Activated T-cell treated with anti-CD3 and anti-CD28 coated beads, Interleukin-2, amount 50 U/mL, for 24 hours (primary cell): ENCODE results near the gene ANGPTL3.
"Not testable (repeated sequence)": the region's sequence is repeated elsewhere in the genome, so short reads cannot be mapped to it uniquely, and the experiment has no call there.

Source experiments
- DNase-seq: peaks from one replicate; pipeline ENCODE4 v3.0.0-alpha.2; 2020
- H3K27ac Mint-ChIP-seq: 2 replicates; pipeline ENCODE4 v1.8.0; 2020; ENCODE audit warnings: mild to moderate bottlenecking, mixed read lengths
- H3K27me3 Mint-ChIP-seq: 2 replicates; pipeline ENCODE4 v1.8.0; 2020; ENCODE audit warnings: mixed read lengths
- H3K36me3 Mint-ChIP-seq: 2 replicates; pipeline ENCODE4 v1.8.0; 2020; ENCODE audit warnings: low read depth, mixed read lengths
- H3K4me1 Mint-ChIP-seq: 2 replicates; pipeline ENCODE4 v1.8.0; 2020; ENCODE audit warnings: low read depth, mixed read lengths
- H3K4me3 Mint-ChIP-seq: 2 replicates; pipeline ENCODE4 v1.8.0; 2020; ENCODE audit warnings: mild to moderate bottlenecking, moderate library complexity, mixed read lengths
- H3K9me3 Mint-ChIP-seq: 2 replicates; pipeline ENCODE4 v1.8.0; 2020; ENCODE audit warnings: mixed read lengths

Gene ANGPTL3

GRCh38 chr1:62599044-62599443 is 1.7 kb downstream of the ANGPTL3 start:
- Mint-ChIP-seq H3K9me3 (no peaks in the 10 kb centered on the region), H3K4me3 (no peak overlapping the region), H3K27me3 (no peaks in the 10 kb centered on the region), H3K27ac (no peak overlapping the region), H3K36me3 (no peaks in the 10 kb centered on the region), H3K4me1 (peaks cover 2% of the 10 kb centered on the region)
- DNase-seq, result no peak

GRCh38 chr1:62601457-62601856 is 4.1 kb downstream of the ANGPTL3 start:
- DNase-seq, result no peak
- Mint-ChIP-seq H3K9me3 (no peaks in the 10 kb centered on the region), H3K27ac (no peak overlapping the region)

DNA sequence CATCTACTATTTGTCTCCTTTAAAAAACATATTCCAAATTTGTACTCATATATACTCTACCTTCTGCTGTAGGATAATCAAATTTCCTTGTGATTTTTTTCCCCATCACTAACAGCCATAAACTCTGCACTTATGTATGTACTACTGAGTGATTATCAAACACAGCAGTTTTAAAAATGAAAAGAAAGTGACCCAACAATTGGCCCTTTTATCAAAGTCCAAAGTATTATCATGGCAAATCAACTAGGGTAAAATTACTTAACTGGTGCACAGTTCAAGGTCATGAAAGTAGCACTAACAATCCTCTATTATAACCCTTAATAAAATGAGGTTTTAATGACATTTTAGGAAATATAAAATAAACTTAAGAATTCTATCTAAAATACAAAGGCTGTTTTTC is 11.6 kb downstream of the ANGPTL3 start:
- peaks cover 10% of the 10 kb centered on the region for H3K36me3 Mint-ChIP-seq
- no peaks in the 10 kb centered on the region for H3K4me1 Mint-ChIP-seq
- H3K27ac Mint-ChIP-seq, result no peak overlapping the region
- no peaks in the 10 kb centered on the region for H3K27me3 Mint-ChIP-seq
- no peak for DNase-seq
- no peaks in the 10 kb centered on the region for H3K9me3 Mint-ChIP-seq
- H3K4me3 Mint-ChIP-seq, result no peak overlapping the region

More at GRCh38 chr1:62601457-62601856, 4.1 kb downstream of the ANGPTL3 start:
- Mint-ChIP-seq H3K27me3 (no peaks in the 10 kb centered on the region), H3K4me3 (no peak overlapping the region), H3K4me1 (peaks cover 2% of the 10 kb centered on the region), H3K36me3 (no peaks in the 10 kb centered on the region)

DNA sequence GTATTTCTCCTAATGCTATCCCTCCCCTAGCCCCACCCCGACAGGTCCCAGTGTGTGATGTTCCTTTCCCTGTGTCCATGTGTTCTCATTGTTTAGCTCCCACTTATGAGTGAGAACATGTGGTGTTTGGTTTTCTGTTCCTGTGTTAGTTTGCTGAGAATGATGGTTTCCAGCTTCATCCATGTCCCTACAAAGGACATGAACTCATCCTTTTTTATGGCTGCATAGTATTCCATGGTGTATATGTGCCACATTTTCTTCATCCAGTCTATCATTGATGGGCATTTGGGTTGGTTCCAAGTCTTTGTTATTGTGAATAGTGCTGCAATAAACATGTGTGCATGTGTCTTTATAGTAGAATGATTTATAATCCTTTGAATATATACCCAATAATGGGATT is 13.3 kb downstream of the ANGPTL3 start:
- H3K4me1 Mint-ChIP-seq, H3K9me3 Mint-ChIP-seq, H3K27ac Mint-ChIP-seq: not testable (repeated sequence)

DNA sequence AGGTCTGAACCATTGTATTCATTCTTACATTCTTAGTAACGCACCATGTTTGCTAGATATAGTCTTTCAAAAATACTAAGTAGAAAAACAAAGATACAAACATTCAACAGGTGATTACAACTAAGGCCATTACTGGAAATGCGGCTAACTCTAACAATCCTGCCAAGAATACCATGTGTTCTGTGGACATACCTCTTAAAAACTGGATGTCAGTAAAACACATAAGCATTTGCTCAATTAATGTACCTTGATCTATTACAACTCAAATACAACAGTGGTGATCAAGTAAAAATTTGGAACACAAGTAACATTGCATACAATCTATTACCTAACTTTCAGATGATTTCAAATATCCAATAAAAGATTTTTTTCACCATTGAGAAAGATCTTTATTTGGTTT is 15.4 kb downstream of the ANGPTL3 start:
- Mint-ChIP-seq H3K27me3 (no peaks in the 10 kb centered on the region), H3K36me3 (peaks cover 15% of the 10 kb centered on the region), H3K27ac (no peak overlapping the region), H3K4me3 (no peak overlapping the region), H3K9me3 (no peaks in the 10 kb centered on the region), H3K4me1 (no peaks in the 10 kb centered on the region)
- DNase-seq, result no peak

More for the DNA sequence above, 13.3 kb downstream of the ANGPTL3 start:
- H3K4me3 Mint-ChIP-seq, DNase-seq, H3K36me3 Mint-ChIP-seq, H3K27me3 Mint-ChIP-seq: not testable (repeated sequence)

- Mint-ChIP-seq H3K36me3 (peaks cover 21% of the 10 kb centered on the region), H3K4me3 (no peak overlapping the region), H3K9me3 (no peaks in the 10 kb centered on the region), H3K4me1 (no peaks in the 10 kb centered on the region), H3K27me3 (no peaks in the 10 kb centered on the region), H3K27ac (no peak overlapping the region)
- no peak for DNase-seq
These were observed 16.0 kb downstream of the ANGPTL3 start for GRCh38 chr1:62613325-62613727.

DNA sequence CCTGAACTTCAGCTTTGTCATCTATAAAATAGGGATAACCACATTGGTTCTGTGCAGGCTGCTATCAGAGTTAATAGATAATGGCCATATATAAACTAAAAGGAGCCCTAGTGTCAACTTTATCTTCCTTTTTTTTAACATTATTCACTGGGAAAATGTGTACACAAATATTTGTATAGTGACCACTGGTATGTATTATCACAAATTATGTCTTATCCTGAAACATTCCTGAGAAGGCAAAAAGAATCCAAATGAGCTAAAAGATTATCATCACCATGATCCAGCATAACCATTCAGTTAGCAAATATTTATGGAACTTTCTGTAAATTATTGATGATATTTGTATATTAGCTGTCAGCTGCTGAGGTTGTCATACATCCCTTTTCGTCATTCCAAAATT is 16.6 kb downstream of the ANGPTL3 start:
- Mint-ChIP-seq H3K4me3 (no peak overlapping the region), H3K9me3 (no peaks in the 10 kb centered on the region), H3K27ac (no peak overlapping the region), H3K4me1 (no peaks in the 10 kb centered on the region), H3K27me3 (no peaks in the 10 kb centered on the region), H3K36me3 (peaks cover 25% of the 10 kb centered on the region)
- DNase-seq, result no peak

DNA sequence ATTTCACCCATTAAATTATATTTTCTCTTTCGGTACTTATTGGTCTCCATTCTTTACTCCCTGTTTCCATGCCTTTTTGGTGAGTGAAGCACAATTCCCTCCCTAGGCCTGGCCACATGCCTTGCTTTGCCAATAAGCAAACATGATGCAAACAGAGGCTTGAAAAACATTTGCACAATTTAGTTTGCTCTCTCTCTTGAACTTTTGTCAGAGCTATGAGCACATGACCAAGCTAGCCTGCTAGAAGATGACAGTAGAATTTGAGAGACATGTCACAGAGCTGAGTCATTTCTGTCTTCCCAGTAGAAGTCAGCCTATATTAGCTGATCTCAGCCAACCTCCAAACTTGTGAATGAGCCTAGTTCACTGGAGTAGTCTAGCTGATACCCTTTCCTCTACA is 24.6 kb downstream of the ANGPTL3 start:
- H3K36me3 Mint-ChIP-seq, result peaks cover 28% of the 10 kb centered on the region
- no peak overlapping the region for H3K4me3 Mint-ChIP-seq
- H3K27me3 Mint-ChIP-seq, result no peaks in the 10 kb centered on the region
- no peak overlapping the region for H3K27ac Mint-ChIP-seq
- DNase-seq, result no peak
- no peaks in the 10 kb centered on the region for H3K9me3 Mint-ChIP-seq
- H3K4me1 Mint-ChIP-seq, result peaks cover 12% of the 10 kb centered on the region

- Mint-ChIP-seq H3K36me3 (peaks cover 21% of the 10 kb centered on the region), H3K27ac (no peak overlapping the region), H3K27me3 (no peaks in the 10 kb centered on the region), H3K4me3 (no peak overlapping the region), H3K4me1 (peaks cover 12% of the 10 kb centered on the region), H3K9me3 (no peaks in the 10 kb centered on the region)
- DNase-seq, result no peak
These were observed 28.1 kb downstream of the ANGPTL3 start for GRCh38 chr1:62625415-62625814.

GRCh38 chr1:62628506-62628905 is 31.2 kb downstream of the ANGPTL3 start:
- Mint-ChIP-seq H3K27me3 (no peaks in the 10 kb centered on the region), H3K9me3 (peaks cover 2% of the 10 kb centered on the region), H3K4me3 (no peak overlapping the region), H3K4me1 (peaks cover 10% of the 10 kb centered on the region), H3K36me3 (peaks cover 39% of the 10 kb centered on the region), H3K27ac (no peak overlapping the region)
- DNase-seq, result no peak

DNA sequence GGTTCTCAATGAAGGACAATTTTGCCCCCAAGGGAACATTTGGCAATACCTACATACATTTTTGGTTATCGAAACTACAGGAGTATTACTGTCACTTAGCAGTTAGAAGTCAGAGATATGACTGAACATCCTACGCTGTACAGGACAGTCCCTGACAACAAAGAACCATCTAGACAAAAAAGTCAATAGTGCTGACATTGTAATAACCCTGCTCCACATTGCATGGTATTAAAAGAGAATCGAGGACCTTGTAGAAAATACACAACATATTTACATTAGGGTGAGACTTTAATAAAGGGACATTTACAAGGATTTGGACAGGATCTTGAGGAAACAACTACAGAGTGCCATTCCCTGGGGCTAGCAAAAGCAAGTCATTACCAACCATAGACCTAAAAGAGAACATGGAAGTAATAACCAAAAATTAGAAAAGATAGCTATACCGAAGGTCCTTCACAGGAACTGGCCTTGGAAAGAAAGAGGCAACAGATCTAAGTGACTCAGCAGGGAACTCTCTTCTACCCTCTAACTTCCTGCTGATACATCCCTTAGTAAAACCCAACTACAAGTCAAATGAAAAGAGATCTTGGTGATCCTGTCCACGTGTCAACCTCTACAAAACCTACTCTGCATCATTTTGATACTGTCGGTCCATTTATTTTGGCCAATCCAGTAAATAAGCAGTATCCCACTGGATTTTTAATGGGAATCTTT is 40.2 kb downstream of the ANGPTL3 start:
- DNase-seq, result no peak
- Mint-ChIP-seq H3K4me1 (peaks cover 5% of the 10 kb centered on the region), H3K27ac (peak overlapping the region; percentile 32), H3K9me3 (peaks cover 6% of the 10 kb centered on the region), H3K4me3 (no peak overlapping the region), H3K36me3 (peaks cover 22% of the 10 kb centered on the region), H3K27me3 (no peaks in the 10 kb centered on the region)

DNA sequence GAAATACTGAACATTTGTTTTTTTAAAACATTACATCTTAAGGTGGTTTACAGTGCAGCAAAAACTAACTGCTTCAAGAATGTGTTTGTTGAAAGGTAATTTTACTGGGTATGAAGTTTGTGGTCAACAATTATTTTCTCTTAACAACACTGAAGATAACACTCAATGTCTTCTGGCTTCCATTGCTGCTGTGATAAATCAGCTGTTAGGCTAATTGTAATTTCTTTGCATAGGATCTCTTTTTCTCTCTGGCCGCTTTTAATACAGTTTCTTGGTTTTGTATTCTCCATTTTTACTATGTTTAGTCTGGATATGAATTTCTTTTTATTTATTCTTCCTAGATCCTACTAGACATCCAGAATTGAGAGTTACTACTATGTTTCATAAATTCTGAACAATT is 46.0 kb downstream of the ANGPTL3 start:
- peaks cover 28% of the 10 kb centered on the region for H3K36me3 Mint-ChIP-seq
- no peaks in the 10 kb centered on the region for H3K27me3 Mint-ChIP-seq
- H3K9me3 Mint-ChIP-seq, result no peaks in the 10 kb centered on the region
- no peak for DNase-seq
- H3K4me1 Mint-ChIP-seq, result no peaks in the 10 kb centered on the region
- H3K27ac Mint-ChIP-seq, result no peak overlapping the region
- H3K4me3 Mint-ChIP-seq, result no peak overlapping the region

DNA sequence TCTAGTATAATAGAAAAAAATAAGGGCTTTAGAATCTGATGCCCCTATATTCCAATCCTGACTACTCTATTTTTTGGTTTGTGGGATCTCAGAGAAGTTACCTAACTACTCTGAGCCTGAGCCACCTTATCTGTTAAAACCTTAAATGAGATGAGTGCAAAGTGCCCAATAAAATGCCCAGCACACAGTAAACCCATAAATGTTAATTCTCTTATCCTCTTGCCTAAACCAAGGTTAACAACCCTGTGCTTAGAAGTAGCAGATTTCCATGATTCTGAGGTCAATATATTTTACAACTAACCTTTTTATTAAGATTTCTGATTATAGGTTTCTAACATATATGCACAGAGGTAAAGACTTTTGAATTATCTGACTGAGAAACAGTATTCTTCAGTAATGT is 55.1 kb downstream of the ANGPTL3 start:
- Mint-ChIP-seq H3K36me3 (peaks cover 18% of the 10 kb centered on the region), H3K4me1 (no peaks in the 10 kb centered on the region), H3K4me3 (no peak overlapping the region), H3K27ac (no peak overlapping the region), H3K27me3 (no peaks in the 10 kb centered on the region), H3K9me3 (no peaks in the 10 kb centered on the region)
- no peak for DNase-seq

- Mint-ChIP-seq H3K27ac (no peak overlapping the region), H3K4me3 (no peak overlapping the region), H3K36me3 (peaks cover 15% of the 10 kb centered on the region), H3K9me3 (no peaks in the 10 kb centered on the region), H3K27me3 (no peaks in the 10 kb centered on the region), H3K4me1 (no peaks in the 10 kb centered on the region)
- no peak for DNase-seq
These were observed 57.4 kb downstream of the ANGPTL3 start for GRCh38 chr1:62654744-62655143.
